GM10266 (cell line): ENCODE results near the gene NUDT22.

Experiments used
- DNase-seq: peaks from one replicate; pipeline ENCODE4 v3.0.0; 2012; ENCODE audit errors: extremely low spot score
- TF ChIP-seq, protein P1 (sequence below): IDR thresholded peaks from 2 replicates; pipeline ENCODE4 v1.5.1; 2012; ENCODE audit warnings: mild to moderate bottlenecking, low read depth; ENCODE audit not compliant: control insufficient read depth, insufficient read depth; ENCODE audit errors: missing control alignments

Gene NUDT22

DNA sequence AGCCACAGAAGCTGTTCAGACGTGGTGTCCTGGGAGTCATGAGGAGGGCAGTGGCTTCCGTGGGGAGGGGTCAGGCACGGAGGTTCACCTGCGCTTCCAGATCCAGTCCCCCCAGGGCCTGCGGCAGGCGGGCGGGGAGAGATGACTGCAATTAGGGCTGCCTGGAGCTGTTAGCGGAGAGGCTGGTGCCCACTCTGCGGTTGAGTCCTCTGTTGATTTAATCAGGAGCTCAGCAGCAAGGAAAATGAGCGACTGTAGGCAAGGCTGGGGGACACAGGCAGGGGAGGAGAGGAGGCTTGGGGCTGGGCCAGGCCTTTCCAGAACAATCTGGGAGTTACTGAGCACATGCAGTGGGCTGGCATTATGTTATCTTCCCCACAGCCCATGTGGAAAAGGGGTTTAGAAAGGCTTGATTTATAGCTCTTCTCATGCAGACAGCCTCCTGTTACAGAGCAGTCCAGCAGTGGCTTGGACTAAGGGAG, 38.3 kb downstream of the NUDT22 start:
- TF ChIP-seq, protein P1, sequence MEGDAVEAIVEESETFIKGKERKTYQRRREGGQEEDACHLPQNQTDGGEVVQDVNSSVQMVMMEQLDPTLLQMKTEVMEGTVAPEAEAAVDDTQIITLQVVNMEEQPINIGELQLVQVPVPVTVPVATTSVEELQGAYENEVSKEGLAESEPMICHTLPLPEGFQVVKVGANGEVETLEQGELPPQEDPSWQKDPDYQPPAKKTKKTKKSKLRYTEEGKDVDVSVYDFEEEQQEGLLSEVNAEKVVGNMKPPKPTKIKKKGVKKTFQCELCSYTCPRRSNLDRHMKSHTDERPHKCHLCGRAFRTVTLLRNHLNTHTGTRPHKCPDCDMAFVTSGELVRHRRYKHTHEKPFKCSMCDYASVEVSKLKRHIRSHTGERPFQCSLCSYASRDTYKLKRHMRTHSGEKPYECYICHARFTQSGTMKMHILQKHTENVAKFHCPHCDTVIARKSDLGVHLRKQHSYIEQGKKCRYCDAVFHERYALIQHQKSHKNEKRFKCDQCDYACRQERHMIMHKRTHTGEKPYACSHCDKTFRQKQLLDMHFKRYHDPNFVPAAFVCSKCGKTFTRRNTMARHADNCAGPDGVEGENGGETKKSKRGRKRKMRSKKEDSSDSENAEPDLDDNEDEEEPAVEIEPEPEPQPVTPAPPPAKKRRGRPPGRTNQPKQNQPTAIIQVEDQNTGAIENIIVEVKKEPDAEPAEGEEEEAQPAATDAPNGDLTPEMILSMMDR, result no peak
- DNase-seq, result no peak

DNA sequence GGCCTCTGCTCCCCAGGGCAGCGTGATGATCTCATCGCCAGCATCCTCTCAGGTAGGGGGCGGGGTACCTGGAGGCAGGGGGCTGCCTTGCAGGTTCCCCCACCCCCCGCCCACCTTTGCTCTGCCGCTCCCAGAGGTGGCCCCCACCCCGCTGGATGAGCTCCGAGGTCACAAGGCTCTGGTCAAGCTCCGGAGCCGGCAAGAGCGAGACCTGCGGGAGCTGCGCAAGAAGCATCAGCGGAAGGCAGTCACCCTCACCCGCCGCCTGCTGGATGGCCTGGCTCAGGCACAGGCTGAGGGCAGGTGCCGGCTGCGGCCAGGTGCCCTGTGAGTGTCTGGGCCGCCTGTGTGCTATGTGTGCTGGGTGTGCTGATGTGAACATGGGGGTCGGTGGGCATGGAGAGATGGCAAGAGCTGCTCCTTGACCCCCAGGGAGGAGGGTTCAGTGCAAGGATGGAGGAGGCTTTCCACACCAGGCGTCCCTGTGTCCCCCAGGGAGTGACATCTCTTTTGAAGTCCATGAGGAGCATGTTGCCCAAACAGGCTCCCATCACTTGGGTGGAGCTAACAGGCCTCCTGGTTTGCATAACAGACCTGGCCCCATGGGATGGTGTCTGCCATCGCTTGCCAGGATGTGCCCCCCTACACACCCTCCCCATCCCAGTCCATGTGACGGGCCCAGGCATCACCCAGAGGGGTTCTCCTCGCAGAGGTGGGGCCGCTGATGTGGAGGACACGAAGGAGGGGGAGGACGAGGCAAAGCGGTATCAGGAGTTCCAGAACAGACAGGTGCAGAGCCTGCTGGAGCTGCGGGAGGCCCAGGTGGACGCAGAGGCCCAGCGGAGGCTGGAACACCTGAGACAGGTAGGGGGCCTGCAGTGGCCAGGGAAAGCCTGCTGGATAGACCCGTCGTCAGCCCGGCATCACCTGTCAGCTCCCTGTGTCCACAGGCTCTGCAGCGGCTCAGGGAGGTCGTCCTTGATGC, 39.4 kb downstream of the NUDT22 start:
- no peak for DNase-seq
- TF ChIP-seq, protein P1, result no peak

DNA sequence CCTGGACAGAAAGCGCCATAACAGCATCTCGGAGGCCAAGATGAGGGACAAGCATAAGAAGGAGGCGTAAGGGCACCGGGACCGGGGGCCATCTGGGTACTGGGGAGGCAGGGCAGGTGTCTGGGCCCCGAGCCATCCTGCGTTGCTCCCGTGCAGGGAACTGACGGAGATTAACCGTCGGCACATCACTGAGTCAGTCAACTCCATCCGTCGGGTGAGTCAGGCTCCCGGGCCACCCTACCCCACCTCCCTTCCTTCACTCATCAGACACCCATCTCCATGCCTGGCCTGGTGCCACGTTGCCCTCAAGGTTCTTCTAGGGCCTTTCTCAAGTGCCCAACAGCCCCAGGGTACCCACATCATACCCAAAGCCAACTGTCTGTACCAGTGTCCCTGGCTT, 40.3 kb downstream of the NUDT22 start:
- TF ChIP-seq, protein P1, result no peak
- no peak for DNase-seq

DNA sequence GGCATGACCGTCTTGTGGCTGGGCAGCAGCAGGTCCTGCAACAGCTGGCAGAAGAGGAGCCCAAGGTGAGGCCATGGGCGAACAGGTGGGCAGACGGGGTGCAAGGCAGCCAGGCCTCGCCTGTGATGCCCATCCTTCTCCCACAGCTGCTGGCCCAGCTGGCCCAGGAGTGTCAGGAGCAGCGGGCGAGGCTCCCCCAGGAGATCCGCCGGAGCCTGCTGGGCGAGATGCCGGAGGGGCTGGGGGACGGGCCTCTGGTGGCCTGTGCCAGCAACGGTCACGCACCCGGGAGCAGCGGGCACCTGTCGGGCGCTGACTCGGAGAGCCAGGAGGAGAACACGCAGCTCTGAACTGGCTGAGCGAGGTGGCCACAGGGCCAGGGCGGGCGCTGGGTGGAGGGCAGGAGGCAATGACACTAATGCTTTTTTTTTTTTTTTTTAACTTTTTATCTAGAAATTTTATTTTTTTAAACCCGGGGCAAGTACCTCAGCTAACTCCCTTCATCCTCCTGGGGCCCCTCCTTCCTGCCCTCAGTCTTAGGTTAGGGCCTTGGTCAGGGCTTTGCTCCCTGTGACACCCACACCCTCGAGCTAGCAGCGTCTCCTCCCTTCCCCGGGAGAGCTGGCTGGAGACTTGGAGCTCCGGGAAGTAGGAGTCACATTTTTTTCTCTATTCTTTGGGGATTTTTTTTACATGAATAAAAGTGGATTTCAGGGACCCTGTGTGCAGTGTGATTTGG, 41.3 kb downstream of the NUDT22 start:
- TF ChIP-seq, protein P1, result no peak
- no peak for DNase-seq

DNA sequence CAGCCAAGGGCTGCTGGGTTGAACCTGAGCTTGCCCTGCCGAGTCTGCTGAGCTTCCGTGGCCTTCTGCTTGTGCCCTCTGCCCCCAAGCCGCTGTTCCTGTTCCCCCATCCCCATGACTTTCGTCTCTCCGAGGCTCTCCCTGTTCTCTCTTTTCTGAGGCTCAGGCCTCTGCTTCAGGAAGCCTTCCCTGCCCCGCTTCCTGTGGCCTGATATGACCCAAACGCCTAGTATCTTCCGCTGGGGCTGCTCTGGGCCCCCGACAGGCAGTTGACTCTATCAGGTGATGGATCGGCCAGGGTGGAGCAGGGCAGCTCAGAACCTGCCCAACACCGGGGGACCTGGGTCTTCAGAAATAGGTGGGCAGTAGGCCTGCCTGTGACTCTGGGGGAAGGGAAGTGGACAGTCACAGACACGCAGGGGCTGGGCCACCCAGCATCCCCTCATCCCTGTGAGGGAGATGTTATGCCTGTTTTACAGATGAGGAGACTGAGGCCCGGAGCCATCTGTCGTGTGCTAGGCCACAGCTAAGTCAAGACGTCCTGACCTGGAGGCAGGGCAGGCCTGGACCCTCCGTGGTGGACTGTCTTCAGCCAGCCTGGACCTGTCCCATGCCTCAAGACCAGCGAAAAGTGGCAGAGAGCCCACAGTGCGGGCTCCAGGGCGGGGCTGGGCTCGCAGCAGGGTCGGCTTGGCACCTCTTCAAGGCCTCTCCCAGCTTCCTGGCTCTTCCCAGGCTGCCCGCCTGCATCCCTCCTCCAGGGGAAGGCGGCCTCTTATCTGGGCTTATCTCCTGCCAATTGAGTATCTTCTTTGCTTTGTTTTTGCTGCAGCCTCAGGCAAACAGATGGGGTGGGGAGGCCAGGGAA, 42.2 kb downstream of the NUDT22 start:
- TF ChIP-seq, protein P1, result no peak

DNA sequence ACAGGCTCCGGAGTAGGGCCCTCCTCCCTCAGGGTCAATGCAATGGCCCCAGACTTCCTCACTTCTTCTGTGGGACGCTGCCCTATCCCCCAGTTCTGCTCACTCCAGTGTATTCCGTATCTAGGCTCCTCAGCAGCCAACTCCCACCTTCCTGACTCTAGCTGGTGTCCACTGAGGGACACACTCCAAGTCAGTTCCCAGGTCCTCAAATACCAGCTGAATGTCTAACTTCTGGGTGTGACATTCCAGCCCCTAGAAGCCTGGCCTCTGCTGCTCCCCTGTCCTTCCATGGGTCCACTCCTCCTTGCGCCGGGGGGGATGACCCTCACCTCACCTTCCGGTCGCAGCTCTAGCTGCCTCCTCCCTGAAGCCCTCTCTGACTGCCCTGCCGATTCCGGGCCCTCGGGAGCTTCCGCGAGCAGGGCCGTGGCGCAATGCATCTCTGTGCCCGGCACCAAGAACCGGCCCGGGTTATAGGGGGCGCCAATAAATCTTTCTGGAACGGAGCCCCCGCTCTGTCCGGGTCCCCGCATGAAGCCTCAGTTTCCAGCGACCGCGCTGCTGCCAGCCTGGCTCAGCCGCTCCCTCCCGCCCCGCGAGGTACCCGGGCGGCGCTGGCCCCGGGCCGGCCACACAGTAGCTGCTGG, 42.9 kb downstream of the NUDT22 start:
- DNase-seq, result peak; percentile 66
- TF ChIP-seq, protein P1, result no peak

More for the DNA sequence above, 42.2 kb downstream of the NUDT22 start:
- DNase-seq, result no peak
